ENCODE measurements around the gene SCN8A. TPM values are rescaled to one million over a fixed set of nuclear protein-coding genes. Genes with fewer than 3 reads are reported as not detected.

Gene SCN8A
- total and polyA plus RNA-seq, 12 donors, result 0.01 to 1.6 (median 0.35) TPM; not detected in 1

DNA sequence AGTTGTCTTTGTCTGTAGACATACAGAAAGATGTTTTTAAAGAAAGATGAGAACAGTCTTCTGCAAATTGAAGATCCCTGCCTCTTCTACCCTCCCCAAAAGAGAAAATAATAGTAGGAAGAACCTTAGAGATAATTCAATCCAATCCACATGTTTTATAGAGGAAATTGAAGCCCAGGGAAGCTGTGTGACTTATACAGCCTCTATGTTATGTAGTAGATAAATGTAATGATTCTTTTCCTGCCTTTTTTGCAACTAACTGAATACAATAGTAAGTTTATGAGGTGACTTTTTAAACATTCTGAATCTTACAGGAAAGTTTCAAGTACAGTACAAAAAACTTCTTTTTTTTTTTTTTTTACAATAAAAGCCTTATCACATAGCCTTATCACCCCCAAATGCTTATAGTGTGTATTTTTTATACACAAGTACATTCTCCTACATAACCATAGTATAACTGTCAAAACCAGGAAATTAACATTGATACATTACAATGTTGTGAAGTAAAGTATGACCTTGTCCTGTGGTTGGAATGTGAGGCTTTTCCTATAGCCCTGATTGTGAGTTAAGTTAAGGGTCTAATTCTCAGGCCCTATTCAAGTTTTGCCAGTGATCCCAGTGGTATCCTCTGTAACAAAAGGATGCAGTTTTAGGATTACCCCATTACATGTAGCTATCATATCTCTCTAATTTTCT is 163.1 kb downstream of the SCN8A start:
- intact Hi-C loops (cut with DNase I), result no loop called here

DNA sequence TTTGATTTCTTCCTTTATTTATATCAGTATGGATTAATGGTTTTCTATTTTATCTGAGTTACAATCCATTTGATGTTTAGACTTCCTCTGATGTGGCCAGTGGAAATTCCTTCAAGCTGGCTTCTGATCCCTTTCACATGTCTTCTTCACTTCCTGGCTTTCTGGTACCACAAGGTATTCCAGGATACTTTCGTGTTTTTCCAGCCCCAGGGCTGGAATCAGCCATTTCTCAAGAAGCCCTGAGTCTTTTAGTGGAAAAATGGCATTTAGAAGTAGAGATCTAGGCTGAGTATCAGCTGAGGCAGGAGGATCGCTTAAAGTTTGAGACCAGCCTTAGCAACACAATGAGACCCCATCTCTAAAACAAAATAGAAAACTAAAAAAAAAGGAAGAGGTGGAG is 164.2 kb downstream of the SCN8A start:
- Histone ChIP-seq H3K27me3 (no peaks in the 10 kb centered on the region), H3K4me3 (no peak overlapping the region), H3K27ac (no peak overlapping the region), H3K36me3 (no peaks in the 10 kb centered on the region), H3K4me1 (peaks cover 0 to 20% (median 14%) of the 10 kb centered on the region in 9 donors), H3K9me3 (no peaks in the 10 kb centered on the region)
- intact Hi-C loops (cut with DNase I), result no loop called here
- WGBS, 2 donors, result 79 to 85% methylated on average over 2 of the region's 2 CpGs
- DNase-seq, result no peak
- TF ChIP-seq, protein P1, sequence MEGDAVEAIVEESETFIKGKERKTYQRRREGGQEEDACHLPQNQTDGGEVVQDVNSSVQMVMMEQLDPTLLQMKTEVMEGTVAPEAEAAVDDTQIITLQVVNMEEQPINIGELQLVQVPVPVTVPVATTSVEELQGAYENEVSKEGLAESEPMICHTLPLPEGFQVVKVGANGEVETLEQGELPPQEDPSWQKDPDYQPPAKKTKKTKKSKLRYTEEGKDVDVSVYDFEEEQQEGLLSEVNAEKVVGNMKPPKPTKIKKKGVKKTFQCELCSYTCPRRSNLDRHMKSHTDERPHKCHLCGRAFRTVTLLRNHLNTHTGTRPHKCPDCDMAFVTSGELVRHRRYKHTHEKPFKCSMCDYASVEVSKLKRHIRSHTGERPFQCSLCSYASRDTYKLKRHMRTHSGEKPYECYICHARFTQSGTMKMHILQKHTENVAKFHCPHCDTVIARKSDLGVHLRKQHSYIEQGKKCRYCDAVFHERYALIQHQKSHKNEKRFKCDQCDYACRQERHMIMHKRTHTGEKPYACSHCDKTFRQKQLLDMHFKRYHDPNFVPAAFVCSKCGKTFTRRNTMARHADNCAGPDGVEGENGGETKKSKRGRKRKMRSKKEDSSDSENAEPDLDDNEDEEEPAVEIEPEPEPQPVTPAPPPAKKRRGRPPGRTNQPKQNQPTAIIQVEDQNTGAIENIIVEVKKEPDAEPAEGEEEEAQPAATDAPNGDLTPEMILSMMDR (IDR thresholded peaks at IDR 0.05), result no peak
- no peak for ATAC-seq

More for the DNA sequence above, 163.1 kb downstream of the SCN8A start:
- Histone ChIP-seq H3K9me3 (no peaks in the 10 kb centered on the region), H3K27me3 (no peaks in the 10 kb centered on the region), H3K27ac (no peak overlapping the region), H3K4me3 (no peak overlapping the region), H3K36me3 (no peaks in the 10 kb centered on the region), H3K4me1 (peaks cover 0 to 20% (median 14%) of the 10 kb centered on the region in 9 donors)
- TF ChIP-seq, protein P1 (IDR thresholded peaks at IDR 0.05), result no peak
- ATAC-seq (no peak), DNase-seq (no peak)

DNA sequence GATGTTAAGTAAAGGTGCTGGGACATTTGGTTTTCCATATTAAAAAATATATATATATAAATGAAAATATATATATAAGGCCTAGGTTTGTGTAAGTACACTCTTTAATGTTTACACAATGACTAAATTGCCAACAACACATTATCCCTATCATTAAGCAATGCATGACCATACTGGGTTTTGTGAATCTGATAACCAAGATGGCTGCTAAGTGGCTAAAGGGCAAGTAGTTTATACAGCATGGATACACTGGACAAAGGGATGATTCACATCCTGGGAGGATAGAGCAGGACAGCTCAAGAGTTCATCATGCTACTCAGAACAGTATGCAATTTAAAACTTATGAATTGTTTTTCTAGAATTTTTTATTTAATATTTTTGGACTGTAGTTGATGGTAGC is 168.1 kb downstream of the SCN8A start:
- DNase-seq (no peak), ATAC-seq (no peak)
- Histone ChIP-seq H3K27me3 (no peaks in the 10 kb centered on the region), H3K9me3 (no peaks in the 10 kb centered on the region), H3K36me3 (no peaks in the 10 kb centered on the region), H3K27ac (no peak overlapping the region), H3K4me3 (no peak overlapping the region), H3K4me1 (no peaks in the 10 kb centered on the region)
- TF ChIP-seq, protein P1 (IDR thresholded peaks at IDR 0.05), result no peak
- intact Hi-C loops (cut with DNase I), result no loop called here

DNA sequence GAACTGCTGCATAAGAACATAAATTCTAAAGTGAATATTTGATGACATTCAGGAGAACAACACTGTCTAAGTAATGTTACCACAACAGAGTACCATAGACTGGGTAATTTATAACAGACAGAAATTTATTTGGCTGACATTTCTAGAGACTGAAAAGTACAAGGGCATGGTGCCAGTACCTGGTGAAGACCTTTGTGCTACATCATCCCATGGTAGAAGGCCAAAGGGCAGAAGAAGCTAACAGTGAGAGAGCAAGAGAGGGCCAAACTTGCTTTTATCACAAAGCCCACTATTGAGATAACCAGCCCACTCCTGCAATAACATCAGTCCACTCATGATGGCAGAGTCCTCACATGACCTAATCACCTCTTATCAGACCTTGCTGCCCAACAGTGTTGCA is 168.7 kb downstream of the SCN8A start:
- no peak overlapping the region for H3K4me3 ChIP-seq
- no peak overlapping the region for H3K27ac ChIP-seq
- intact Hi-C loops (cut with DNase I), result no loop called here
- H3K9me3 ChIP-seq, result no peaks in the 10 kb centered on the region
- H3K27me3 ChIP-seq, result no peaks in the 10 kb centered on the region
- no peak for ATAC-seq
- DNase-seq, result no peak
- TF ChIP-seq, protein P1 (IDR thresholded peaks at IDR 0.05), result no peak
- no peaks in the 10 kb centered on the region for H3K4me1 ChIP-seq
- no peaks in the 10 kb centered on the region for H3K36me3 ChIP-seq

All from heart right ventricle (tissue), 16 donors.